Astrocyte of the cerebellum (primary cell): ENCODE measurements around the gene DKKL1.
A peak's percentile ranks its signal among the peaks of the same experiment; 100 is the strongest.
"Not testable (repeated sequence)": the region's sequence is repeated elsewhere in the genome, so short reads cannot be mapped to it uniquely, and the experiment has no call there.

ENCODE experiments used
- DNase-seq: peaks from one replicate; pipeline ENCODE4 v3.0.0-alpha.2; 2011; ENCODE audit warnings: low read depth
- H3K4me3 ChIP-seq: 2 replicates; pipeline ENCODE4 v1.5.1; 2011; ENCODE audit warnings: mild to moderate bottlenecking, low read depth, low read length, moderate library complexity
- in situ Hi-C: cut with HindIII; loops from 2 replicates; pipeline ENCODE4 v1.10.0; 2017; ENCODE audit warnings: low sequenced_read_pairs
- TF ChIP-seq, protein P1 (sequence below): IDR thresholded peaks from 2 replicates; pipeline ENCODE4 v1.5.1; 2012; ENCODE audit warnings: low read length, low read depth, moderate library complexity, mild to moderate bottlenecking; ENCODE audit errors: missing control alignments

DKKL1 gene

GRCh38 chr19:49363268-49364082, at the start of gene DKKL1:
Gene DKKL1 (plus strand): TSS chr19:49363877. CDS start chr19:49363999, 122 bp downstream.
- TF ChIP-seq, protein P1, sequence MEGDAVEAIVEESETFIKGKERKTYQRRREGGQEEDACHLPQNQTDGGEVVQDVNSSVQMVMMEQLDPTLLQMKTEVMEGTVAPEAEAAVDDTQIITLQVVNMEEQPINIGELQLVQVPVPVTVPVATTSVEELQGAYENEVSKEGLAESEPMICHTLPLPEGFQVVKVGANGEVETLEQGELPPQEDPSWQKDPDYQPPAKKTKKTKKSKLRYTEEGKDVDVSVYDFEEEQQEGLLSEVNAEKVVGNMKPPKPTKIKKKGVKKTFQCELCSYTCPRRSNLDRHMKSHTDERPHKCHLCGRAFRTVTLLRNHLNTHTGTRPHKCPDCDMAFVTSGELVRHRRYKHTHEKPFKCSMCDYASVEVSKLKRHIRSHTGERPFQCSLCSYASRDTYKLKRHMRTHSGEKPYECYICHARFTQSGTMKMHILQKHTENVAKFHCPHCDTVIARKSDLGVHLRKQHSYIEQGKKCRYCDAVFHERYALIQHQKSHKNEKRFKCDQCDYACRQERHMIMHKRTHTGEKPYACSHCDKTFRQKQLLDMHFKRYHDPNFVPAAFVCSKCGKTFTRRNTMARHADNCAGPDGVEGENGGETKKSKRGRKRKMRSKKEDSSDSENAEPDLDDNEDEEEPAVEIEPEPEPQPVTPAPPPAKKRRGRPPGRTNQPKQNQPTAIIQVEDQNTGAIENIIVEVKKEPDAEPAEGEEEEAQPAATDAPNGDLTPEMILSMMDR, result peak; percentile 18
- in situ Hi-C loops, result no loop called here
- peak within 1 kb of the TSS; percentile 94 for H3K4me3 ChIP-seq
- peak; percentile 97 for DNase-seq

- in situ Hi-C loops, result no loop called here
- peak; percentile 34 for DNase-seq
- H3K4me3 ChIP-seq, result no peak overlapping the region
- TF ChIP-seq, protein P1, result no peak
Measured at GRCh38 chr19:49315111-49315510, 48.6 kb upstream of the DKKL1 start.

DNA sequence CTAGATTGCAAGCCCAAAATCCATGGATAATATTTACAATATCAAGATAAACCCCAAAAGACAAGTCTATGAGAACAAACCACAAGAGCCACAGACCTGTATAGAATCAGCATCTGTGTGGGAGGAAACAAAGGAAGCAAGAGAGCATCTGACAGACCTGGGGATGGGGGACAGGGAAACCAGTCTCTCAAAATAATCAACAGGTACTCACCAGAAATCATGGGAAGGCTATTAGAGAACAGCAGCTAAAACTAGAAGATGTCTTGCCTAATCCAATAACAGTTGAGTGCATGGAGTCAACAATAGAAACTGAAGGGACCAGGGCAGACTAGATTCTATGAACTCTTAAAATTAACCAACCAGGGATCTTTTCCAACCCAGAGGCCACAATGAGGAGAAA, 47.4 kb upstream of the DKKL1 start:
- no peak overlapping the region for H3K4me3 ChIP-seq
- TF ChIP-seq, protein P1, result no peak
- DNase-seq, result no peak
- in situ Hi-C loops, result no loop called here

GRCh38 chr19:49318296-49318695, 45.4 kb upstream of the DKKL1 start:
- in situ Hi-C loops, result no loop called here
- TF ChIP-seq, protein P1, result no peak
- no peak for DNase-seq

GRCh38 chr19:49324801-49325576, 38.7 kb upstream of the DKKL1 start, which contains the start of gene SLC6A16:
Gene SLC6A16 (minus strand): TSS chr19:49325191. CDS start chr19:49311347, 13,844 bp downstream.
- in situ Hi-C loops, result no loop called here
- H3K4me3 ChIP-seq, result no peak within 1 kb of the TSS
- TF ChIP-seq, protein P1, result no peak
- DNase-seq, result no peak

More at GRCh38 chr19:49318296-49318695, 45.4 kb upstream of the DKKL1 start:
- no peak overlapping the region for H3K4me3 ChIP-seq

DNA sequence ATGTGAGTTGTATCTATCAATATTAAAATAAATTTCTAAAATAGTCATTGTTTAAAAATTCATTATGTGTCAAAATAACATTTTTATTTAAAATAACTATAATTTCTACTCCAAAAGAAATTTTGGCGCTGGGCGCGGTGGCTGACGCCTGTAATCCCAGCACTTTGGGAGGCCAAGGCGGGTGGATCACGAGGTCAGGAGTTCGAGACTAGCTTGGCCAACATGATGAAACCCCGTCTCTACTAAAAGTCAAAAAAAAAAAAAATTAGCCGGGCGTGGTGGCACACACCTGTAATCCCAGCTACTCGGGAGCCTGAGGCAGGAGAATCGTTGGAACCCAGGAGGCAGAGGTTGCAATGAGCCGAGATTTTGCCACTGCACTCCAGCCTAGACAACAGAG, 37.9 kb upstream of the DKKL1 start:
- DNase-seq, in situ Hi-C loops, H3K4me3 ChIP-seq: not testable (repeated sequence)

- in situ Hi-C loops, result no loop called here
- TF ChIP-seq, protein P1, result no peak
- no peak overlapping the region for H3K4me3 ChIP-seq
- no peak for DNase-seq
Measured at GRCh38 chr19:49326165-49326704, 37.4 kb upstream of the DKKL1 start.
